ENCODE data around the gene C19orf81. TPM values are rescaled to one million over a fixed set of nuclear protein-coding genes. Genes with fewer than 3 reads are reported as not detected.
A peak's percentile ranks its signal among the peaks of the same experiment; 100 is the strongest.

C19orf81 gene
- total and polyA plus RNA-seq, 9 of the 15 experiments (the other 6 are each of a cell fraction or from before 2014, with no cell fraction given), result 2.5 to 42.9 (median 33.0) TPM; not detected in 4

GRCh38 chr19:50639121-50640112, 9.8 kb upstream of the C19orf81 start, which contains the start of gene SYT3 (continued):
- TF ChIP-seq SMARCC2 (IDR thresholded peaks at IDR 0.05; ENCODE audit: low read depth) (no peak), DEAF1 (CRISPR knock-in tag; IDR thresholded peaks at IDR 0.05) (no peak), MXI1 (IDR thresholded peaks at IDR 0.05; ENCODE audit: low read depth, low read length) (no peak), ZFPM2 (CRISPR knock-in tag; IDR thresholded peaks at IDR 0.05) (no peak), TGIF2 (CRISPR knock-in tag; IDR thresholded peaks at IDR 0.05) (no peak), DMBX1 (CRISPR knock-in tag; IDR thresholded peaks at IDR 0.05; ENCODE audit: borderline replicate concordance) (no peak), HDAC6 (IDR thresholded peaks at IDR 0.05; ENCODE audit: low read depth, low read length) (no peak), ATF1 (CRISPR knock-in tag; IDR thresholded peaks at IDR 0.05) (no peak), ATF1 (tag; IDR thresholded peaks at IDR 0.05) (peak; percentile 6; the same call in 1 of the 2 replicates), RFX1 (IDR thresholded peaks at IDR 0.05) (no peak), E2F6 (IDR thresholded peaks at IDR 0.05; ENCODE audit: borderline replicate concordance in 1 of 2, extremely low read depth in 1 of 2, insufficient read depth in 1 of 2, insufficient read length in 1 of 2, low read depth in 1 of 2, low read length in 1 of 2, poor library complexity in 1 of 2, severe bottlenecking in 1 of 2) (peak in 1 of 2 experiments; percentile 11), BHLHE40 (IDR thresholded peaks at IDR 0.05; ENCODE audit: low read length) (no peak), FOXJ2 (tag; IDR thresholded peaks at IDR 0.05) (0 out of 2 replicates have a peak, but pooled peaks have one; percentile 58), ZNF639 (CRISPR knock-in tag; conservative IDR thresholded peaks at IDR 0.05 in 1 of 2, IDR thresholded peaks at IDR 0.05 in 1 of 2) (peak in 1 of 2 experiments; percentile 49; a peak in 1 of 4 replicates), CTCFL (IDR thresholded peaks at IDR 0.05; ENCODE audit: borderline replicate concordance, insufficient read depth, low read depth, low read length, poor library complexity, severe bottlenecking) (no peak), USF1 (CRISPR knock-in tag; IDR thresholded peaks at IDR 0.05) (no peak)

Measured in K562 (cell line).